Neural progenitor cell (in vitro differentiated cells): ENCODE data around the gene ARHGEF26.

Source experiments
- CTCF ChIP-seq: fragments of 200-600 bp; sonication (generic); IDR thresholded peaks from 2 replicates; pipeline ENCODE4 v1.5.1; 2017; ENCODE audit warnings: antibody characterized with exemption, mild to moderate bottlenecking
- EZH2 ChIP-seq: fragments of 200-600 bp; sonication (generic); IDR thresholded peaks from 2 replicates; pipeline ENCODE4 v1.6.1; 2017; ENCODE audit warnings: antibody characterized with exemption, mild to moderate bottlenecking, moderate library complexity
- EZH2phosphoT487 ChIP-seq: fragments of 200-600 bp; sonication (generic); IDR thresholded peaks from 2 replicates; pipeline ENCODE4 v1.6.1; 2017; ENCODE audit warnings: antibody characterized with exemption

- no peak for TF ChIP-seq CTCF
- no peak for TF ChIP-seq EZH2phosphoT487
- TF ChIP-seq EZH2 = no peak
Measured at GRCh38 chr3:154105218-154105975, 15.8 kb upstream of the ARHGEF26 start.
